ENCODE data around the gene REV3L. TPM values are rescaled to one million over a fixed set of nuclear protein-coding genes. Genes with fewer than 3 reads are reported as not detected.
"Not testable (repeated sequence)": the region's sequence is repeated elsewhere in the genome, so short reads cannot be mapped to it uniquely, and the experiment has no call there.

REV3L gene
- total RNA-seq, 2 donors from 2014 or later, result 18.9 to 19.8 TPM

DNA sequence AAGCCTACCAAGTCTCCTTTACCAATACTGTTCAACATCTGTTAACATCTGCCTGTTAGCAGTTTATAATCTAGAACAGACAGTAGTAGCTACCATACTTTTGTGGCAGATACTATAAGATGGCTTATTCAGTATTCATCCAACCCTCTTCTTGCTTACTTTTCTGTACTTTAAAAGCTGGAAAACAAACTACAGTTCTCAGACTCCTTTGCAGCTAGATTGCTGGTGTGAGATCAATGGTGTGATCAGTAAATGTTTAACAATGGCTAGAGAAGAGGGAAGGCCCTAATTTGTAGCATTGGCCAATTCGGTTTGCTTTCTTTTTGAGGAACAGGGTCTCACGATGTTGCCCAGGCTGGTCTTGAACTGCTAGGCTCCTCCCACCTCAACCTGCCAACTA is 3.5 kb upstream of the REV3L start:
- H3K9me3 ChIP-seq (ENCODE audit: control insufficient read depth, low read length, poor library complexity, severe bottlenecking), result no peaks in the 10 kb centered on the region
- DNase-seq, result no peak
- ATAC-seq, result no peak
- Mint-ChIP-seq H3K27me3 (no peaks in the 10 kb centered on the region), H3K27ac (peak overlapping the region; percentile 94), H3K36me3 (ENCODE audit: low read depth) (no peaks in the 10 kb centered on the region), H3K4me3 (no peak overlapping the region), H3K4me1 (peaks cover 34% of the 10 kb centered on the region)

DNA sequence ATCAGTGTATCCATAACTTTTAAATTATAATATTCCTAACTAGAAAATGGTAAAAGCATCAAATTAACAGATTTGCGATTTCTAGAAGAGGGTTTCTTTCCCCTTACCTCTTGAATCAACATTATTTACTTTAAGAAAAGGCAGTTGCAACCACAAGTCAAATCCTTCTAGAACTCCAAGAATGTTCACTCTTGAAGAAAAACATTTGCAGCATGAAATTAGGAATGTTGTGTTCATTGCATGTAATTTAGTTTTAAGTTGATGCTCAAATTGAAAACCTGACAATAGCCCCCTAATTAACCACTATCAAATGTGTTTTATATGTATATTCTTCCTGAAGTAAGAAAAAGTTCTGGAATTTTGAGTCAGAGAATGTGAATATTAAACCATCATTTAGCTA is 2.3 kb upstream of the REV3L start:
- no peaks in the 10 kb centered on the region for H3K27me3 Mint-ChIP-seq
- H3K4me1 Mint-ChIP-seq, result peaks cover 37% of the 10 kb centered on the region
- DNase-seq, result no peak
- peak overlapping the region; percentile 94 for H3K27ac Mint-ChIP-seq
- no peaks in the 10 kb centered on the region for H3K9me3 ChIP-seq (ENCODE audit: control insufficient read depth, low read length, poor library complexity, severe bottlenecking)
- no peak for ATAC-seq
- no peaks in the 10 kb centered on the region for H3K36me3 Mint-ChIP-seq (ENCODE audit: low read depth)
- no peak overlapping the region for H3K4me3 Mint-ChIP-seq

DNA sequence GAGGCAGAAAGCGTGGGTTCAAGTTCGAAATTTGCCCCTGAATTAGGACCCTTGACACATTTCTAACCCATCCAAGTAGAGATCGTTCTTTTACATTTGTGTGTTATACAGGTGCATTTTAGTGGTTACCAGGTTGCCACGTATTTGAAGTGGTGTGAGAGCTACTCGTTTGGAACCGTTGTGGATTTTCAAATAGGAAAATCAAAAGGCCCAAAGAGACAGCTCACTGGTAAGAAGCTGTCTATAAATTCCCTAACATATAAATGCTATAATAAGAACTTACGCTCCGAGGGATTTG is 1.6 kb upstream of the REV3L start:
- Mint-ChIP-seq H3K27ac (peak overlapping the region; percentile 99), H3K4me3 (peak overlapping the region; percentile 97), H3K27me3 (no peaks in the 10 kb centered on the region), H3K36me3 (ENCODE audit: low read depth) (no peaks in the 10 kb centered on the region), H3K4me1 (peaks cover 37% of the 10 kb centered on the region)
- no peaks in the 10 kb centered on the region for H3K9me3 ChIP-seq (ENCODE audit: control insufficient read depth, low read length, poor library complexity, severe bottlenecking)
- ATAC-seq (no peak), DNase-seq (no peak)

DNA sequence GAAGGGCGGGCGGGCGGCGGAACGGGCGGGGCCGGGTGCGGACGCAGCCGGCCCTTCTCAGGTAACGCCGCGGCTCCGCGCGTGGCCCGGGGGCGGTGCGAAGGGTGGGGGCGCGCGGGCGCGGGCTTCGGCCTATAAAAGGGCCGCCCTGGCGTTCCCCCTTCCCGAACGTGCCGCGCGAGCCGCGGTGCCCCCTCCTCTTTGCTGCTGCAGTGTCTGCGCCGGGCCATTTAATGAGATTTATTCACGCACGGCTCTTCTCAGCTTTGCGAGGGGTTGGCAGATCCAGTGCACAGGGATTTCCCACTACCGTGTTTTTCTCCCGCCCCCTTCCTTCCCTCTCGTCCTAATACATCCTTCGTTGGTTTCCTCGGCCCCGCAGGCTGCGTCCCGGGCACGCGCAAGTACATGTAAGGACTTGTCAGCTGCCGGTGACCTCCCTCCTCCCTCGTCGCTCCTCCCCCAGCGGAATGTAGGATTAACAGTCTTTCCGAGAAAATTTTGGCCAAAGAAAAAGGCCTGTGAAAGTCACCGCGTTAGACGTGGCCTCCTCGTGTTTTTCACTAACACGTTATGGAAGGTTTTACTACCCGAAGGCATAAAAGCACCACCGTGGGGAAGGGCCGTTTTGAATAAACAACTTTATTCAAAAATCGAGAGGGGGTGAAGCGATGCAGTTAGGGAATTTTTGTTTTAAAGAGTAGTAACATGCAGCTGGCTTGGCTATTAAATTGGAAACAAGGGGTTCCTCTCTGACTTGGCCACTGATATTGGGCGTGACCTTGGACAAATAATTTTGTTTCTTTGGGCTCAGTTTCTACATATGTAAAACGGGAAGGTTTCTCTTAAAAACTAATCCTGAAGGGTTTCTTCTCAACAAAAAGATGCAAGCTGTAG is 966 bp upstream of the REV3L start:
- Mint-ChIP-seq H3K36me3 (ENCODE audit: low read depth) (no peaks in the 10 kb centered on the region), H3K4me1 (peaks cover 37% of the 10 kb centered on the region), H3K27ac (peak overlapping the region; percentile 99), H3K27me3 (no peaks in the 10 kb centered on the region), H3K4me3 (peak overlapping the region; percentile 97)
- DNase-seq (peak; percentile 71 to 80 (median 80)), ATAC-seq (no peak)
- H3K9me3 ChIP-seq (ENCODE audit: control insufficient read depth, low read length, poor library complexity, severe bottlenecking), result no peaks in the 10 kb centered on the region

DNA sequence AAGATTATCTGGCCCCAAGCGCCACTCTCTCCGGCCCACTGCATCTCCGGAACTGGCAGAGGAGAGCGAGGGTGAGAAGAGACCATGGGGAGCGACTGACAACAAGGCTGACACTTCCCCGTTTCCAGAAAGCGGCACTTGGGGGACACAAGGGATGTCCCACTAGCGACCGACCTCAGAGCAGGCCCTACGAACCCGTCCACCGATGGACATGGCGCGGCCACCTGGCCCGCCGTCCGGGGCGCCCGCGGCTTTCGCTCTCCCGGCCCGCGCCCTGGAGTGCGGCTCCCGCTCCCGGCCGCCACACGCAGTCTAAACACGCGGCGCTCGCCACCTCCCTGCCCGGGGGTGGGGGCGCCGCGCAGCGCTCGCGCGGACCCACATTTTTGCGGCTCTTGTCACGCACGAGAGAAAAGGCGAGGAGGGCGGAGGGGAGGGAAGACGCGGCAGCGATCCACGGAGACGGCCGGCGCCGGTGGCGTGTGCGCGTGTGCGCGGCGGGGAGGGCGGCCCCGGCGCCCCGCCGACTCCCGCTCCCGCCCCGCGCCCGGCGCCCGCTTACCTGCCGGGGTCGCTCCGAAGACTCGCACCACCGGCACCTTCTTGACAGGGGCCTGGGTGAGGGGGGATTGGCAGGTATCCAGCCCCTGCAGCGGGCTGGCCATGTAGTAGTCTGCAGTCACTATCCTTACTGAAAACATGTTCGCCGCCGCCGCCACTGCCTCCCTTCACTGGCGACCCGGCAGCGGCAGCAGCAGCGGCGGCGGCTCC is 645 bp downstream of the REV3L start:
- Mint-ChIP-seq H3K27ac (peak overlapping the region; percentile 89), H3K36me3 (ENCODE audit: low read depth) (no peaks in the 10 kb centered on the region), H3K4me3 (peak overlapping the region; percentile 97), H3K4me1 (peaks cover 37% of the 10 kb centered on the region), H3K27me3 (no peaks in the 10 kb centered on the region)
- DNase-seq (peak; percentile 27 to 44 (median 41)), ATAC-seq (peak; percentile 16)
- no peaks in the 10 kb centered on the region for H3K9me3 ChIP-seq (ENCODE audit: control insufficient read depth, low read length, poor library complexity, severe bottlenecking)

DNA sequence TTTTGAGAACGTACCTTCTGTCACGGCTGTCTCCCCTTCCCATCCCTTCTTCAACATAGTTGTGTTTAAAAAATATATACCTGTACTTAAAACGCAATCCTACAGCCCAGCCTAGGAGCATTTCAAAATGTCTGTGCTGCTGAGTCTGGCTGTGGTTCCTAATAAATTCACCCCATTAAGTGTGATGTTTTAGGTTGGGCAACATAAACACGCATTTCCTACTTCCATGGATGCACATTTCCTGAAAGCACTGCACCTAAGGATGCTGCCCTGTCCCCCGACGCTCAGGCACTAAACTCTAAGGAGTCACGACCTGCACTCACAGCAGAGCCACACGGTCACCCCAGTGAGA is 1.2 kb downstream of the REV3L start:
- H3K27ac Mint-ChIP-seq, result peak overlapping the region; percentile 89
- H3K4me3 Mint-ChIP-seq, result peak overlapping the region; percentile 97
- no peak for ATAC-seq
- H3K27me3 Mint-ChIP-seq, result no peaks in the 10 kb centered on the region
- no peaks in the 10 kb centered on the region for H3K36me3 Mint-ChIP-seq (ENCODE audit: low read depth)
- no peaks in the 10 kb centered on the region for H3K9me3 ChIP-seq (ENCODE audit: control insufficient read depth, low read length, poor library complexity, severe bottlenecking)
- no peak for DNase-seq
- peaks cover 38% of the 10 kb centered on the region for H3K4me1 Mint-ChIP-seq

DNA sequence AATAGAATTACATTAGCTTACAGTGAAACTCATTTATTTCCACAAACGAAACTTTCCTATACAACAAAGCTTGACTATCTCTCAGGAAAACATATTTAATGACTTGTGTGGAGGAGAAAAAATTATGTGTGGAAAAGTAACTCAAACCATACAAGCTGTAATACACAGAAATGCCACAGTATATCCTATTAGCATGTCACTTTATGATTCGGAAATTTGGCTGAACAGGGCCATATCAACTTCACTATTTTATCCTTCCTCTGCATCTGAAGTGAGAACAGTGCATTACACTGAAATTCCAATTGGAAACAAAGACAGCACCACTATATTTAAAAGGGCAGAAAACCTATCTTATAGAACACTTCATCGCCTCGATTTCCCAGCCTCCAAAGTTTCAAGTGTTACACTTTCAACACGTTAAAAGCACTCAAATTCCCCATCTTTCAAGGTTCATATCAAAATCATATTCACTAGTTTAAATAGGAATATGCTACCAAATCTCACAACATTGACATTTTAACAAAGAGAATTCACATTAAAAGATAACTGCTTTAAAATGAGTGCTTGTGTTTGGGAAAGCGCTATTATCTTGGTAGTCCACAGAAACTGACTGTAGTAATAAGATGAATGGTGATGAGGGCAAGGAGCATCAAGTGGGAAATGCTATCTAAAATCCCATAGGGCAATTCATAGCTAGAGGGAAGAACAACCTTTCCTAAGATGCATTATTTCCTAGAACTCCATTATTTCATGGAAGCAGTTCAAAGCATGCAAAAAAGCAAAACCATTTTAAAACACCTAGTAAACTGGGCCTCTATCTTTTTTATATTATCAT is 1.8 kb downstream of the REV3L start:
- no peaks in the 10 kb centered on the region for H3K27me3 Mint-ChIP-seq
- H3K4me1 Mint-ChIP-seq, result peaks cover 36% of the 10 kb centered on the region
- ATAC-seq (no peak), DNase-seq (no peak)
- peak overlapping the region; percentile 89 for H3K27ac Mint-ChIP-seq
- H3K4me3 Mint-ChIP-seq, result peak overlapping the region; percentile 97
- no peaks in the 10 kb centered on the region for H3K9me3 ChIP-seq (ENCODE audit: control insufficient read depth, low read length, poor library complexity, severe bottlenecking)
- no peaks in the 10 kb centered on the region for H3K36me3 Mint-ChIP-seq (ENCODE audit: low read depth)

DNA sequence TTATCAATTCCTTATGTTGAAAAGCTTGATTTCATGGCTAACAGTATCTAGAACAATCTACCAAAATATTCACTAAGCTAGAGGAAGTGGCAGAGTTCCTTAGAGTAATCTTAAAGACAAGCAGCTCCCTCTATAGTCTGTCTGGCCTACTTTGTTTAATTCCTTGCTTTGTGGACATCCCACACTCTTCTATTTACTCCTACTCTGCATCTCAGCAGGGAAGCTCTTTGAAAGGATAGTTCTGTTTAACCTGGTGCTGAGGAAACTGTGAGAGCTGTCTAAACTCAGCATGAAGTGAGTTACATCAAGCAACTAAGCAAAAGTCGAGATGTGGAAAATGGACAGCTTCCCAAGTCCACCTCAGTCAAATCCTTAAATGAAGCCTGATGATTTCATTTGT is 4.3 kb downstream of the REV3L start:
- DNase-seq, result no peak
- Mint-ChIP-seq H3K27ac (no peak overlapping the region), H3K36me3 (ENCODE audit: low read depth) (no peaks in the 10 kb centered on the region), H3K4me3 (no peak overlapping the region), H3K4me1 (peaks cover 30% of the 10 kb centered on the region), H3K27me3 (no peaks in the 10 kb centered on the region)
- no peak for ATAC-seq
- H3K9me3 ChIP-seq (ENCODE audit: control insufficient read depth, low read length, poor library complexity, severe bottlenecking), result no peaks in the 10 kb centered on the region

DNA sequence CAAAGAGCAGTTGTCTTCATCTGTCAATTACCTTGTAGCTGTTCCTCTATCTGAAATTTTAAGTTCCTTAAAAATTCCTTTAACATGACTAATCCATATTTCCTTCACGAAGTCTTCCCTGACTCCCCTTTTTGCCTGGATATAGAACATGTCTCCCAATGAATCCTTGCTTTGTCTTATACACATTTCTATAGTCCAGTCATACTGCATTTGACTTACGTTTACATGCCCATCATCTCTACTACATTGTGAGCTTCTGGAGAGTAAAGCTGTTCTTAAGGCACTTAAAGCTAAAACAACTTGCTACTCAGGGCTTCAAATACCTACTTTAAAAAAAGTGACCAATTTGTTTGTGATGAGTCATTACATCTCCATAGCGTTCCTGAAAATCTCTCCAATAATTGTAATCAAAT is 4.9 kb downstream of the REV3L start:
- no peaks in the 10 kb centered on the region for H3K9me3 ChIP-seq (ENCODE audit: control insufficient read depth, low read length, poor library complexity, severe bottlenecking)
- Mint-ChIP-seq H3K27me3 (no peaks in the 10 kb centered on the region), H3K4me1 (peaks cover 32% of the 10 kb centered on the region), H3K27ac (no peak overlapping the region), H3K36me3 (ENCODE audit: low read depth) (no peaks in the 10 kb centered on the region), H3K4me3 (no peak overlapping the region)
- ATAC-seq (no peak), DNase-seq (no peak)

DNA sequence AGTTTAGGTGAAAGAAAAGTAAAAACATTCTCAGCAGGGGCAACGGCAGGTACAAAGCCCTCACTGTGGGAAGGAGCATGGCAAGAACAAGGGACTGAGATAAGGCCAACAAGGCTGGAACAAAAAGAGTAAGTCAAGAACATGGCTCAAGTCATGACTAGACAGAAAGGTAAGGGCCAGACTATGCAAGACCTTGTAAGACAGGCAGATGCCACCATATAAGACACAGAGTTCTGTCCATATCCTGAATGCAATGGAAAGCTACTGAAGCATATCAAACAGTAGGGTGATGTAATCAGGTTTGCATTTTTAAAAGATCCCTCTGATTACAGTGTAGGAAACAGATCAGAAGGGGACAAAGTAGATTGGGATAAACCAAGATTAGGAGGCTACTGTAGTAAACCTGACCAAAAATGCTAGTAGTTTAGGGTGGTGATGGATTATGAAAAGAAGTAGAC is 5.5 kb downstream of the REV3L start:
- H3K27me3 Mint-ChIP-seq, result no peaks in the 10 kb centered on the region
- no peak overlapping the region for H3K27ac Mint-ChIP-seq
- H3K4me3 Mint-ChIP-seq, result peak overlapping the region; percentile 43
- H3K4me1 Mint-ChIP-seq, result peaks cover 36% of the 10 kb centered on the region
- no peak for ATAC-seq
- no peaks in the 10 kb centered on the region for H3K36me3 Mint-ChIP-seq (ENCODE audit: low read depth)
- H3K9me3 ChIP-seq (ENCODE audit: control insufficient read depth, low read length, poor library complexity, severe bottlenecking), result no peaks in the 10 kb centered on the region
- DNase-seq, result no peak

DNA sequence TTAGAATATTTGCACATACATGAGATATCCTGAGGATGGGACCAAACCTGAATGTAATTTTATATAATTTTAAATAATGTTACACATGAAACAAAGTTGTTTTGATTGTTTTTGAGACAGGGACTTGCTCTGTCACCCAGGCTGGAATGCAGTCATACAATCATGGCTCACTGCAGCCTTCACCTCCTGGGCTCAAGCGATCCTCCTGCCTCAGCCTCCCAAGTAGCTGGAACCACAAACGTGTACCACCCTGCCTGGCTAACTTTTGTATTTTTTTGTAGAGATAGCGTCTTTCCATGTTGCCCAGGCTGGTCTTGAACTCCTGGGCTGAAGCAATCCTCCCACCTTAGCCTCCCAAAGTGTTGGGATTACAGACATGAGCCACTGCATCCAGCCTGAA is 7.0 kb downstream of the REV3L start:
- not testable (repeated sequence) for H3K27me3 Mint-ChIP-seq; H3K27ac Mint-ChIP-seq; DNase-seq; H3K36me3 Mint-ChIP-seq (ENCODE audit: low read depth); H3K9me3 ChIP-seq (ENCODE audit: control insufficient read depth, low read length, poor library complexity, severe bottlenecking); H3K4me3 Mint-ChIP-seq; ATAC-seq
- H3K4me1 Mint-ChIP-seq, result peaks cover 31% of the 10 kb centered on the region

DNA sequence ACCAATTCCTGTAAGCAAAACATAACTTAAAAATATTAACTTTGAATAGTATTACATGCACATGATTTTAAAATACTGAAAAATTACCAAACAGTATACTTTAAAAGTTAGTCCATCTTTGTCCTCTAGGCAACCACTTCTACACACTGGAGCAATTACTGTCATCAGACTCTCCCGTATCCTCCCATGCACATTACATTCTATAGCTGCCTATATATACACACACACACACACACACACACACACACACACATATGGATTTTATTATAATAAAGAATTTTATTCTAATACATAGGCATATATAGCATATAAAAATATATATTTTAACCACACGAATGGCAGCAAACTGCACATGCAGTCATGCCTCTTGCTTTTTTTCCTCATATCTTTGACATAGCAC is 8.2 kb downstream of the REV3L start:
- peaks cover 29% of the 10 kb centered on the region for H3K4me1 Mint-ChIP-seq
- H3K4me3 Mint-ChIP-seq, result no peak overlapping the region
- no peak for DNase-seq
- H3K27me3 Mint-ChIP-seq, result no peaks in the 10 kb centered on the region
- H3K9me3 ChIP-seq (ENCODE audit: control insufficient read depth, low read length, poor library complexity, severe bottlenecking), result no peaks in the 10 kb centered on the region
- ATAC-seq, result no peak
- no peak overlapping the region for H3K27ac Mint-ChIP-seq
- no peaks in the 10 kb centered on the region for H3K36me3 Mint-ChIP-seq (ENCODE audit: low read depth)

DNA sequence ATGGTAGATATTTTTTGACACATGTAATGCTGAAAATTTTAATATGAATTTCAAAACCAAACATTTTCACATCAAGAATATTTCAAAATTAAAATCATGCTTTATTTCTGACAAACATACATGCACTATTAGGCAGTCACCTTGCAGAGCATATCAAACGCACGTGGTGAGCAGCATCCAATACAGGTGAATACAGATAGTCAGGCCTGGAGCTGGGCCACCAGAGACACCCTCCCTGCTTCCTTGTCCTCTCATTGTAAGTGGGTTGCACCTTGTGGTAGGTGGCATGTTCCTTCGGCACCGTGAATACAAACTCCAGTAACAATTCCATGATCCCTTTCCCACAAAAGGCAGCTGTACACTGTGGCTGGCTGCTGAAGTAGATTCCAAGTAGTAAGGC is 8.9 kb downstream of the REV3L start:
- Mint-ChIP-seq H3K36me3 (ENCODE audit: low read depth) (no peaks in the 10 kb centered on the region), H3K4me3 (no peak overlapping the region), H3K27me3 (no peaks in the 10 kb centered on the region), H3K27ac (no peak overlapping the region), H3K4me1 (peaks cover 32% of the 10 kb centered on the region)
- ATAC-seq (no peak), DNase-seq (no peak)
- H3K9me3 ChIP-seq (ENCODE audit: control insufficient read depth, low read length, poor library complexity, severe bottlenecking), result no peaks in the 10 kb centered on the region

Data from T-helper 17 cell (primary cell).